ENCODE data around the gene MTPN.

MTPN gene

GRCh38 chr7:135957627-135958026 lies 19.5 kb downstream of the MTPN start:
- DNase-seq (ENCODE audit: low read depth in 3 of 3), result no peak

GRCh38 chr7:135956393-135956792 lies 20.8 kb downstream of the MTPN start:
- no peak for DNase-seq (ENCODE audit: low read depth in 3 of 3)

GRCh38 chr7:135950972-135951371 lies 26.2 kb downstream of the MTPN start:
- DNase-seq (ENCODE audit: low read depth in 3 of 3), result no peak

- DNase-seq (ENCODE audit: low read depth in 3 of 3), result no peak
Observed at GRCh38 chr7:135950429-135950828, 26.7 kb downstream of the MTPN start.

- no peak for DNase-seq (ENCODE audit: low read depth in 3 of 3)
Observed at GRCh38 chr7:135946289-135947055, 30.7 kb downstream of the MTPN start.

GRCh38 chr7:135944753-135945152 lies 32.4 kb downstream of the MTPN start:
- no peak for DNase-seq (ENCODE audit: low read depth in 3 of 3)

GRCh38 chr7:135943134-135943879 lies 33.9 kb downstream of the MTPN start:
- DNase-seq (ENCODE audit: low read depth in 3 of 3), result no peak

- no peak for DNase-seq (ENCODE audit: low read depth in 3 of 3)
Observed at GRCh38 chr7:135942614-135943013, 34.5 kb downstream of the MTPN start.

- no peak for DNase-seq (ENCODE audit: low read depth in 3 of 3)
Observed at GRCh38 chr7:135940077-135941075, 36.8 kb downstream of the MTPN start.

GRCh38 chr7:135939261-135939812 lies 37.8 kb downstream of the MTPN start:
- no peak for DNase-seq (ENCODE audit: low read depth in 3 of 3)

- DNase-seq (ENCODE audit: low read depth in 3 of 3), result no peak
Observed at GRCh38 chr7:135938563-135938962, 38.6 kb downstream of the MTPN start.

- DNase-seq (ENCODE audit: low read depth in 3 of 3), result no peak
Observed at GRCh38 chr7:135938086-135938485, 39.1 kb downstream of the MTPN start.

- no peak for DNase-seq (ENCODE audit: low read depth in 3 of 3)
Observed at GRCh38 chr7:135936497-135937217, 40.5 kb downstream of the MTPN start.

GRCh38 chr7:135934651-135935050 lies 42.5 kb downstream of the MTPN start:
- no peak for DNase-seq (ENCODE audit: low read depth in 3 of 3)

GRCh38 chr7:135933509-135934188 lies 43.5 kb downstream of the MTPN start:
- no peak for DNase-seq (ENCODE audit: low read depth in 3 of 3)

- no peak for DNase-seq (ENCODE audit: low read depth in 3 of 3)
Observed at GRCh38 chr7:135932131-135932530, 45.0 kb downstream of the MTPN start.

- DNase-seq (ENCODE audit: low read depth in 3 of 3), result no peak
Observed at GRCh38 chr7:135930565-135931461, 46.3 kb downstream of the MTPN start.

GRCh38 chr7:135929722-135930141 lies 47.4 kb downstream of the MTPN start:
- DNase-seq (ENCODE audit: low read depth in 3 of 3), result no peak

- DNase-seq (ENCODE audit: low read depth in 3 of 3), result no peak
Observed at GRCh38 chr7:135929249-135929648, 47.9 kb downstream of the MTPN start.

Data from stimulated activated CD4-positive, alpha-beta T cell treated with anti-CD3 and anti-CD28 coated beads, TNF-alpha, amount 100 ng/mL, for 48 hours (primary cell).